ENCODE measurements around the gene MYPN.

GRCh38 chr10:68251151-68251550, 141.9 kb downstream of the MYPN start:
- TF ChIP-seq SCRT2 (tag by site-specific recombination; IDR thresholded peaks at IDR 0.05) (no peak), BCL6B (tag by site-specific recombination; IDR thresholded peaks at IDR 0.05) (no peak), ZFP41 (tag by site-specific recombination; IDR thresholded peaks at IDR 0.05; ENCODE audit: borderline replicate concordance) (no peak), ATF2 (tag by site-specific recombination; IDR thresholded peaks at IDR 0.05; ENCODE audit: low read depth) (no peak), ZNF114 (tag by site-specific recombination; IDR thresholded peaks at IDR 0.05) (no peak), CTCF (tag by site-specific recombination; IDR thresholded peaks at IDR 0.05) (no peak), MYNN (tag by site-specific recombination; IDR thresholded peaks at IDR 0.05; ENCODE audit: borderline replicate concordance) (no peak), PRDM6 (tag by site-specific recombination; IDR thresholded peaks at IDR 0.05) (no peak), ZNF350 (tag by site-specific recombination; IDR thresholded peaks at IDR 0.05) (no peak), SETDB1 (IDR thresholded peaks at IDR 0.05; ENCODE audit: insufficient read length, low read length) (no peak), ZNF664 (tag by site-specific recombination; IDR thresholded peaks at IDR 0.05) (no peak), ZNF26 (tag by site-specific recombination; IDR thresholded peaks at IDR 0.05) (no peak), AEBP2 (tag by site-specific recombination; IDR thresholded peaks at IDR 0.05; ENCODE audit: borderline replicate concordance) (no peak), GLIS2 (tag by site-specific recombination; IDR thresholded peaks at IDR 0.05) (no peak)
